NCI-H446 (cell line): ENCODE results near the gene EMP3.
"Not testable (repeated sequence)": the region's sequence is repeated elsewhere in the genome, so short reads cannot be mapped to it uniquely, and the experiment has no call there.

Source experiments
- DNase-seq, 2 experiments: peaks; one replicate each; lab custom pipeline; 2025; lab: John Stamatoyannopoulos, UW

Gene EMP3

GRCh38 chr19:48325265-48325910, at the start of gene EMP3:
Gene EMP3, plus strand, starts transcription at chr19:48325552. Its CDS starts 1,293 bp downstream, at chr19:48326845.
- DNase-seq, result peak; percentile 19 to 53

- no peak for DNase-seq
Measured at GRCh38 chr19:48279747-48280146, 45.6 kb upstream of the EMP3 start.

GRCh38 chr19:48283908-48284307, 41.4 kb upstream of the EMP3 start:
- no peak for DNase-seq

GRCh38 chr19:48284896-48285295, 40.5 kb upstream of the EMP3 start:
- DNase-seq, result no peak

- DNase-seq, result no peak
Measured at GRCh38 chr19:48287748-48288147, 37.6 kb upstream of the EMP3 start.

- peak in 1 of 2 experiments; percentile 48 for DNase-seq
Measured at GRCh38 chr19:48290401-48290770, 35.0 kb upstream of the EMP3 start.

GRCh38 chr19:48290771-48291488, 34.4 kb upstream of the EMP3 start:
- DNase-seq, result peak; percentile 40 to 86

GRCh38 chr19:48291489-48291815, 33.9 kb upstream of the EMP3 start:
- DNase-seq, result not testable (repeated sequence)

- no peak for DNase-seq
Measured at GRCh38 chr19:48292798-48293197, 32.6 kb upstream of the EMP3 start.

- DNase-seq, result no peak
Measured at GRCh38 chr19:48295458-48295857, 29.9 kb upstream of the EMP3 start.

- DNase-seq, result no peak
Measured at GRCh38 chr19:48296963-48297734, 28.2 kb upstream of the EMP3 start.

- DNase-seq, result no peak
Measured at GRCh38 chr19:48297975-48298374, 27.4 kb upstream of the EMP3 start.

- no peak for DNase-seq
Measured at GRCh38 chr19:48301886-48302599, 23.3 kb upstream of the EMP3 start.

- DNase-seq, result no peak
Measured at GRCh38 chr19:48302600-48302959, 22.8 kb upstream of the EMP3 start.

- no peak for DNase-seq
Measured at GRCh38 chr19:48303367-48303766, 22.0 kb upstream of the EMP3 start.

GRCh38 chr19:48303866-48304265, 21.5 kb upstream of the EMP3 start:
- no peak for DNase-seq

GRCh38 chr19:48308631-48309586, 16.4 kb upstream of the EMP3 start:
- DNase-seq, result no peak

- DNase-seq, result not testable (repeated sequence)
Measured at GRCh38 chr19:48309731-48310130, 15.6 kb upstream of the EMP3 start.

- no peak for DNase-seq
Measured at GRCh38 chr19:48310227-48310626, 15.1 kb upstream of the EMP3 start.

- no peak for DNase-seq
Measured at GRCh38 chr19:48311384-48311783, 14.0 kb upstream of the EMP3 start.

- DNase-seq, result no peak
Measured at GRCh38 chr19:48315712-48316111, 9.6 kb upstream of the EMP3 start.

- DNase-seq, result not testable (repeated sequence)
Measured at GRCh38 chr19:48317708-48317960, 7.7 kb upstream of the EMP3 start.
